Brain microvascular endothelial cell (primary cell): ENCODE data around the gene LSM14B.

Source experiments
- DNase-seq: peaks from one replicate; pipeline ENCODE4 v3.0.0-alpha.2; 2020
- H3K27ac ChIP-seq: fragments of 250-450 bp; sonication (Bioruptor Pico); 2 replicates; pipeline ENCODE4 v1.5.1; 2020; ENCODE audit warnings: mild to moderate bottlenecking, moderate library complexity
- H3K27me3 ChIP-seq: fragments of 250-450 bp; sonication (Bioruptor Pico); replicated peaks from 2 replicates; pipeline ENCODE4 v1.5.1; 2020; ENCODE audit warnings: mild to moderate bottlenecking
- H3K36me3 ChIP-seq: fragments of 250-450 bp; sonication (Bioruptor Pico); replicated peaks from 2 replicates; pipeline ENCODE4 v1.5.1; 2020; ENCODE audit warnings: mild to moderate bottlenecking
- H3K4me3 ChIP-seq: 2 replicates; pipeline ENCODE4 v1.5.1; 2011; ENCODE audit warnings: low read depth, mild to moderate bottlenecking, control low read depth, low read length, moderate library complexity
- in situ Hi-C: cut with HindIII; loops from 2 replicates; pipeline ENCODE4 v1.10.0; 2017; ENCODE audit warnings: low sequenced_read_pairs, low pct_ligation_motif_present
- TF ChIP-seq, protein P1 (sequence below): IDR thresholded peaks from 2 replicates; pipeline ENCODE4 v1.5.1; 2011; ENCODE audit warnings: low read depth, mild to moderate bottlenecking, moderate library complexity, low read length, control low read depth, inconsistent platforms; ENCODE audit errors: missing control alignments

Gene LSM14B

DNA sequence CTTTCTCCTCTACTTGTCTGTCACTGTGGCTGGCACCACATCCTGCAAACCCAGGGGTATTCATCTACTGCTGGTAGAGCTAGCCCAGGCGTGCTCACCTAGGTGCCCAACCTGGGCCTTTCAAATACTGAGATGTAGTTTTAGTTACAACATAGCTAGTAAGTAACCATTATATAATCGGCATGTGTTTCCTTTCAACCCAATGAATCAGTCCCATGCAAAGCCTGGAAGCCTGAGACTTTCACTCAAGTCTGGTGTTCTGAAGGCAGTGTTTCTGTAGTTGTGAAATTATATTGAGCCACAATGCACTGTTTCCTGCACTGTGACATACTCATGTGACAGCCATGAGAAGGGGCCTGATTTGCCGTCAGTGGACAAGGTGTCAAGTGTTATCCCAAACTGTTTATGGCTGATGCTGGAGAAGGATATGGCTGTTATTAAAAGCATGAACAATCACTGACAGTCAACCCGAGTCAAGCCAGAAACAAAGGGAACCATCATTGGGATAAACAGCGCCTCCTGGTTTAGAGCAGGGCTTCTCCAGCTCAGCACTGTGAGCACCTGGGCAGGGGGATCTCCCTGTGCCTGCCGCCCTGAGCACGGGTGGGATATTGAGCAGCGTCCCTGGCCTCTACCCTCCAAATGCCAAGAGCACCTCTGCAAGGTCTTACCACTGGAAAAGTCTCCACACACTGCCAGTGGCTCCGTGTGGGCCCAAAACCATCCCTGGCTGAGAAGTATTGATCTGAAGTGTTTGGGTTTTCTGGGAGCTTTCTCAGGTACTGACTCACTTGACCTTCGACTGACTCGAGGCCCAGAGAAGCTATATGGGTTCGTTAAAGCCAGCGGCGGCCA lies 19.3 kb downstream of the LSM14B start:
- in situ Hi-C loops, result no loop called here

DNA sequence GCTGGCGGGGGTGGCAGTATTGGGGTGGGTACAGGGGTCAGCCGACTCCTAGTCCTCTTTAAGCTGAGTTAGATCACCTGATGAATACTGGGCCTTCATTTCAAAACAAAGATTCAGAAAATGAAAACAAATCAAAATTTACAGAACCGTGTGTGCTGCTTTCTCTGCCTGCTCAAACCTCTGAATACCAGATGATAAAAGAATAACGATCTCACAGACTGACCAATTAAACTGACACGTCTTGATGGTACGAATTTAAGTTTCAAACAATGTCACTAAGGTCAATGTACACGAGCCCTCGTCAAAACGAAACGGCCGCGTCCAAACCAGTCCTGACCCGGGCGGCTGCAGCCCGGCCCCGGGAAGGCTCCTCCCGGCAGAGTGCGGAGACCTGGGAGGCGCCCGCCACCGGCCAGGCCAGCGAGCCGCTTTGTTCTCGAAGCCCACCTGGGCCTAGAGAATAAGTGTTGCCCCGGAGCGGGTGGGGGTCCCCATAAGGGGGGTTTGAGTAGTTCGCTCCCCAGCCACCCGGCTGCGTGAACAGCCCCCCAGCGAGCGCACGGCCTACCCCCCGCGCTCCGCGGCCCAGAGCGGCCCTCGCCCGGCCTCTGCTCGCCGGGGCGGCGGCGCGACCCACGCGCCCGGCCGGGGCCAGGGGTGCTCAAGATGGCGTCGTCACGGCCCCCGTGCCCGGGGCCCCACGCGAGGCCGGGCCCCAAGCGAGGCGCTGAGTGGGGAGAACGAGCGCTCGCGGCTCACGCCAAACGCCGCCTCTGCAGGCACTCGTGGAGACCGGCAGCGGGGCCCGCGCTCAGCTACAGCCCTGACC lies 20.2 kb downstream of the LSM14B start:
- TF ChIP-seq, protein P1, sequence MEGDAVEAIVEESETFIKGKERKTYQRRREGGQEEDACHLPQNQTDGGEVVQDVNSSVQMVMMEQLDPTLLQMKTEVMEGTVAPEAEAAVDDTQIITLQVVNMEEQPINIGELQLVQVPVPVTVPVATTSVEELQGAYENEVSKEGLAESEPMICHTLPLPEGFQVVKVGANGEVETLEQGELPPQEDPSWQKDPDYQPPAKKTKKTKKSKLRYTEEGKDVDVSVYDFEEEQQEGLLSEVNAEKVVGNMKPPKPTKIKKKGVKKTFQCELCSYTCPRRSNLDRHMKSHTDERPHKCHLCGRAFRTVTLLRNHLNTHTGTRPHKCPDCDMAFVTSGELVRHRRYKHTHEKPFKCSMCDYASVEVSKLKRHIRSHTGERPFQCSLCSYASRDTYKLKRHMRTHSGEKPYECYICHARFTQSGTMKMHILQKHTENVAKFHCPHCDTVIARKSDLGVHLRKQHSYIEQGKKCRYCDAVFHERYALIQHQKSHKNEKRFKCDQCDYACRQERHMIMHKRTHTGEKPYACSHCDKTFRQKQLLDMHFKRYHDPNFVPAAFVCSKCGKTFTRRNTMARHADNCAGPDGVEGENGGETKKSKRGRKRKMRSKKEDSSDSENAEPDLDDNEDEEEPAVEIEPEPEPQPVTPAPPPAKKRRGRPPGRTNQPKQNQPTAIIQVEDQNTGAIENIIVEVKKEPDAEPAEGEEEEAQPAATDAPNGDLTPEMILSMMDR, result no peak
- in situ Hi-C loops, result no loop called here
- no peaks in the 10 kb centered on the region for H3K27me3 ChIP-seq
- H3K36me3 ChIP-seq, result peaks cover 35% of the 10 kb centered on the region
- peak overlapping the region; percentile 93 for H3K27ac ChIP-seq
- no peak for DNase-seq
- peak overlapping the region; percentile 73 for H3K4me3 ChIP-seq

More for the DNA sequence above, 19.3 kb downstream of the LSM14B start:
- TF ChIP-seq, protein P1, result peak; percentile 63
- H3K4me3 ChIP-seq, result peak overlapping the region; percentile 73
- no peaks in the 10 kb centered on the region for H3K27me3 ChIP-seq
- no peak for DNase-seq
- H3K27ac ChIP-seq, result peak overlapping the region; percentile 93
- peaks cover 41% of the 10 kb centered on the region for H3K36me3 ChIP-seq

DNA sequence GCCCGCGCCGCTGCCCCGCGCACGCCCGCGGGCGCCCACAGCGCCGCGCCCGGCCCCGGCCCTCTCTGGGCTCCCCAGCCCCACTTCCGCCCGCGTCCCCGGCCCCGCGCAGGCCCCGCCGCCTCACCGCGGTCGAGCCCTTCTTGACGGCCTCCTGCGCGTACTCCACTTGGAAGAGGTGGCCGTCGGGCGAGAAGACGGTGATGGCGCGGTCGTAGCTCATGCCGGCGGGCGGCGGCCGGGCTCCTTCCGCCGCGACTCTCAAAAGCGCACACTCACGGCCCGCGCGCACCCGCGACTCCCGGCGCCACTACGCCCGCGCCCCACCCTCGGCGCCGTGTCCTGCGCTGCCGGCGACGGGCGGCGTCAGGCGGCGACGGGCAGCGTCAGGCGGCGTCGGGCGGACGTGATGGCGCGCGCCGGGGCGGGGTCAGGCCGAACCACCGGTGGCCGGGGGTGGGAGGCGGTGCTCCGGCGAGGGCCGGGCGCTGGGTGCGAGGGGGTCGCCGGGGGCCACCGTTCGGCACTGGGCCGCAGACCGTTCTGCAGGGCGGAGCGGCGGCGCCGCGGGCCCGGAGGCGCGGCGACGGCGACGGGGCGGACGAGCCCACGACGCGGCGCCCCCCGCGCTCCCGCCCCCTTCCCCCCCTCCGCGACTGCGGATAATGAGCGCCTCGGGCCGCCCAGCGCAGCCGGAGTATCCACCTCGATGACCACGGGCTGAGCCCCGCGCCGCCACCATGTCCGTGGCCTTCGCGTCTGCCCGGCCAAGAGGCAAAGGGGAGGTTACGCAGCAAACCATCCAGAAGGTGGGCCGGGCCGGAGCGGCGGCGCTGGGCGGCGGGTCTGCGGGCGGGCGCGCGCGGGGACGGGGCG lies 21.0 kb downstream of the LSM14B start, which contains the start of the genes PSMA7 and SS18L1:
TSS of gene PSMA7 (minus strand) at position 314 of the 876 bp plus-strand sequence. CDS start at position 223, 91 bp downstream.
TSS of gene SS18L1 (plus strand) at position 689 of the 876 bp plus-strand sequence. CDS start at position 741, 52 bp downstream.
- Histone ChIP-seq H3K27ac (peak within 1 kb of the TSS; percentile 93), H3K36me3 (peaks cover 26% of the 10 kb centered on the region), H3K4me3 (peak within 1 kb of the TSS; percentile 73), H3K27me3 (no peaks in the 10 kb centered on the region)
- in situ Hi-C loops, result no loop called here
- TF ChIP-seq, protein P1, result no peak
- peak; percentile 37 for DNase-seq

DNA sequence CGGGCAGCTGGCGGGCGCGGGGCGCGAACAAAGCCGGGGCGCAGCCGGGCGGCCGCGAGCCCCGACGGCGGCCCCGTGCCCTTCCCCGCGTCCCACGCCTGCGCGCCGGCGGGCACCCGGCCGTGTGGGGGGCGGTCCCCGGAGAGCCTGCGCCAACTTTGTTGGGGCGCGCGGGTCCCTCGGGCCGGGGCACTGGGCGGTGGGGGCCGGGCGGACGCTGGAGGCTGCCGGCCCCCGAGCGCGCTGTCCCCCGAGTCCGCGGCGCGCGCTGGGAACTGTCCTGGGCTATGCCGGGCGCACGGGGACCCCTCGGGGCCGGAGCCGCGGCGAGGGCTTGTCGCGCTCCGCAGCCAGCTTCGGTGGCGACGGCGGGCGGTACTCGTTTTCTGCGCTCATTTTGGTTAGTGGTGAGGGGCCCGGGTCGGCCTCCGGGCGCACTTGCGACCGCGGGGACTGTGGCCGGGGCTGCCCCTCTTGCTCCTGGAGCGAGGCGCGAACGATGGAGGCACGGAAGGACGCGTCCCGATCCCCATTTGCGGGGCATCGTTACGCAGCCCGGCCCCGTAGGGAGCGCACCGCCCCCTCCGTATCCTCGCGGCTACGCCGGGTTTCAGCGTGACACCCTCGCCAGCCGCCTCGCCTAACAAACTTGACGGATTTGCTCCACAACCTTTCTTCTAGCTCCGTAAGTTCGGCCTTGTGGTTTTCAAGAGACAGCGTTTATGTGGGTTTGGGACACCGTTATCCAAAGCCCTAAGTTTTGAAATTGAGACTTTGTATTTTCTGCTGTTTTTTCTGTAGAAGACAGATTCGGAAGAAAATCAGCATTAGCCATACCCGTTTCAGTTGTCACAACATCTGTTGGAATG lies 21.9 kb downstream of the LSM14B start:
- Histone ChIP-seq H3K4me3 (peak overlapping the region; percentile 73), H3K27me3 (no peaks in the 10 kb centered on the region), H3K36me3 (peaks cover 17% of the 10 kb centered on the region), H3K27ac (peak overlapping the region; percentile 93)
- TF ChIP-seq, protein P1, result no peak
- DNase-seq, result no peak
- in situ Hi-C loops, result no loop called here

DNA sequence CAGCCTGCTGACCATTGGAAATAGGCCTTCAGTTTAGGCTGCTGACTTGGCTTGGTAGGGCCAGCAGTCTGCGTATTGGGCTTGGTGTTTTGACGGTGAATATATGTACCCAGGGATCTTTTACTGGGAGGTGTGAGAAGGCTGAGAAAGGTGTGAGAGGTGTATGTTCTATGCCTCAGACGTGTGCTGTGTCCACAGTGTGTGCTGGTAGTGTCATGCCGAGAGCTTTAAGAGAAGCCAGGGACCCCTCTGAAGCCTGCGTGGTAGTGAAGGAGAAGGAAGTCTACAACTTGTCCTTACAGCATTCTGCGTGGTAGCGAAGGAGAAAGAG lies 23.4 kb downstream of the LSM14B start:
- TF ChIP-seq, protein P1, result no peak
- Histone ChIP-seq H3K27me3 (no peaks in the 10 kb centered on the region), H3K27ac (no peak overlapping the region), H3K36me3 (peaks cover 3% of the 10 kb centered on the region), H3K4me3 (no peak overlapping the region)
- in situ Hi-C loops, result no loop called here
- no peak for DNase-seq
